ENCODE results near the gene REEP1.
"Not testable (repeated sequence)": the region's sequence is repeated elsewhere in the genome, so short reads cannot be mapped to it uniquely, and the experiment has no call there.

Gene REEP1

GRCh38 chr2:86241611-86242010 lies 95.8 kb downstream of the REEP1 start:
- DNase-seq: no peak

- no peak for DNase-seq
Observed at GRCh38 chr2:86240251-86240650, 97.2 kb downstream of the REEP1 start.

DNA sequence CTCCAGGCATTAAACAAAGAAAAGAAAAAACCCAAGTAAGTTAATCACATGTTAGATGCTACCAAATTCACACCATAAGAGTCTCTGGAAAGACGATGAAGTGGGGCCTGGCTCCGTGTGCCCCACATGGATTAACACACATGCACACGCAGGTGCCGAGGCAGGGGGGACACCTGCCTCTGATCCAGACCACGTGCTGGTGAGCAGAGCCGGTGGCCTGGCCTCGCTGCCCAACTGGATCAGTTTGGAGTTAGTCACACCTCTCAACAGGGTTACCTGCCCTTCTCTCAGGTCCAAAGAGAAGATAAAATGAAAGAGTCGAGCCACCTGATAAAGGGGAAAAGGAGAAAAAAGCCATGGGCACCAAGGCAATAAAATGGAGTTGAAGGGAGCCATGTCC lies 97.7 kb downstream of the REEP1 start:
- no peak for DNase-seq

- no peak for DNase-seq
Observed at GRCh38 chr2:86239326-86239725, 98.1 kb downstream of the REEP1 start.

DNA sequence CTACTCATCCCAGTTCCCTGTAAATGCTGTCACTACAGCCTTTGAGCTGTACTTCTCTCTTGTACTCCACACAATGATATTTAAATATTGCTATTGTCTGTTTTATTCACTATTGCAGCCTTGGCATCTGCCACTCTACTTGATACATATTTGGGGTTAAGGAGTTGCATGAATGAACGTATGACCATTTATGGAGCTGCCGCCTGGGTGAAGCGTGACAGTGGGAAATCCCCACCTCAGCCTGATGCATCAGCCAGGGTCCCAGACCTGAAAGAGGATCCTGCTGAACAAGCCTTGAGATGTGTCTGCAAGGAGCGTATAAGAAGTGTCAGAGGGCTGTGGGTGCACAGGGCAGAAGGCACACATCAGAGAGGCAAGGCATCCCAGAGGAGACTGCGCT lies 99.1 kb downstream of the REEP1 start:
- DNase-seq: no peak

DNA sequence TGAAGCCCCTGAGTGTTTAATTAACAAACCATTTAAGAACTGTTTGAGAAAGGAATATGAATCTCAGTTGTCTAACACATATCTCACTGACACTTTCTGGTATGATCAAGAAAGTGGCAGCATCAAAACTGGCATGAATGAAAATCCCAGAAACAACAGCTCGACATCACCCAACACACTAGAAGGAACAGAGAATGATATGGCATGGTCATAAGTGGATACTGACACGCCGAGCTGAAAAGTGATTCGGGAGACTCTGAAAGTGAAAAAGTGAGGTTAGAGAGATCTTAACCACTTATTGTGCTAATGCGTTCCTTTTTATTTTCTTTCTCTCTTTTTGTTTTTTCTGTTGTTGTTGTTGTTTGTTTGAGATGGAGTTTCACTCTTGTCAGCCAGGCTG lies 100.3 kb downstream of the REEP1 start:
- no peak for DNase-seq

GRCh38 chr2:86235196-86235980 lies 102.0 kb downstream of the REEP1 start:
- DNase-seq: no peak

GRCh38 chr2:86234563-86235131 lies 102.8 kb downstream of the REEP1 start:
- DNase-seq: no peak

GRCh38 chr2:86233436-86233835 lies 104.0 kb downstream of the REEP1 start:
- DNase-seq: no peak

- DNase-seq: no peak
Observed at GRCh38 chr2:86232910-86233309, 104.5 kb downstream of the REEP1 start.

- DNase-seq: no peak
Observed at GRCh38 chr2:86232373-86232784, 105.0 kb downstream of the REEP1 start.

DNA sequence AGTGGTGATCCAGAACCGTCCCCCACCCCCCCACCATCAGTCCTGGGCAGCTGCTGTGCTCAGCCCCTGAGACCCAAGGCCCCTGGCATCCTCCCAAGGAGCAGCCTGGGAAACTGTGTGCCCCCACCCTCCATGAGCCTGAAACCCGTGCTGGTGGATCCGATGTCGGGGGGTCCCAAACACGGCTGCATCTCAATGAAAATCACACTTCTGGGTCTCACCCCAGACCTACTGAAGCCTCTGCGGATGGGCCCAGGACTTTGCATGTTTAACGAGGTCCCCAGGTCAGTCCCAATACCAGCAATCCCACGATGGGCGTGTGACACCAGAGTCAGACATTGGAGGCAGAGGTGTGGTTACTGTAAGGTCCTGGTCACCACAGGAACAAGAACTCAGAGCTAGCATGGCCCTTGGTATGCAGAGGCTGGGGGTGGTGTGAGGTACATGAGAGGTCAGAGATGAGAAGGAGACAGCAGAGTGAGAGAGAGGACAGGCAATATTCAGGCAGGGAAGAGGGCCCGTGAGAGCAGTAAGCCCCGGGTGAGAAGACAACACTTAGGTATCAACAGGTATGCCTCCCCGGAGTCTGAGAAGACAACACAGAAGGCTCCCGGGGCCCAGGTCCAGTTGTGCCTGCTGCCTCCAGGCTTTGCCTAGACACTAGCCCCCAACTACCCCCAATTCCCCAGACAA lies 105.6 kb downstream of the REEP1 start:
- no peak for DNase-seq

- no peak for DNase-seq
Observed at GRCh38 chr2:86230961-86231360, 106.5 kb downstream of the REEP1 start.

DNA sequence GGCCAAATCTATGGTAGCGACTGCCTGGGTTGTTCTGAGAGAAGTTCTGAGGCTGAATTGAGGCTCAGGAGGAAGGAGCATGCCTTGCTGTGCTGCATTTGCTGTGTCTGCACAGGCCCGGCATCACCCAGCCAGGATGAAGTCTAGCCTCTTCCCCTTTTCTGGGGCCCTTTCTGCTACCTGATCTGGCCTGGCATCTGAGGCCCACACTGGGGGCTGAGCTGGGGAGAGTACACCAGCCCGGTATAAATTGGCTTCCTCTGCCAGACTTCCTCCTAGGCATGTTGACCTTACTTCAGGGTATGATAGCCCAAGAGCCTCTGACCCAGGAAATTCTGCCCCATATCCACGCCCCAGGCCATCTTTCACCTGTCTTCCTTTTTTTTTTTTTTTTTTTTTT lies 108.2 kb downstream of the REEP1 start:
- DNase-seq: no peak

DNA sequence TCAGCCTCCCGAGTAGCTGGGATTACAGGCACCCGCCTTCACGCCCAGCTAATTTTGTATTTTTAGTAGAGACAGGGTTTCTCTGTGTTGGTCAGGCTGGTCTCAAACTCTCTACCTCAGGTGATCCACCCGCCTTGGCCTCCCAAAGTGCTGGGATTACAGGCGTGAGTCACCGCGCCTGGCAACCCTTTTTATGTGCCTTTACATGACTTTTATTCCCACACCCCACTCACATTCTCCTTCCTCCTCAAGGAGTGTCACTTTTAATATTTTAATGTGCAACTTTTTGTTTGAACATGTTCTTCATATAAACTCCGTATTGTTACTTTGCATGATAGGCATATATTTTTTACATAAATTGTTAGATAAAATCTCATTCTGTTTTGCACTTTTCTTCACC lies 108.9 kb downstream of the REEP1 start:
- DNase-seq: not testable (repeated sequence)

- DNase-seq: no peak
Observed at GRCh38 chr2:86227685-86228084, 109.7 kb downstream of the REEP1 start.

GRCh38 chr2:86226636-86227520 lies 110.5 kb downstream of the REEP1 start:
- DNase-seq: no peak

DNA sequence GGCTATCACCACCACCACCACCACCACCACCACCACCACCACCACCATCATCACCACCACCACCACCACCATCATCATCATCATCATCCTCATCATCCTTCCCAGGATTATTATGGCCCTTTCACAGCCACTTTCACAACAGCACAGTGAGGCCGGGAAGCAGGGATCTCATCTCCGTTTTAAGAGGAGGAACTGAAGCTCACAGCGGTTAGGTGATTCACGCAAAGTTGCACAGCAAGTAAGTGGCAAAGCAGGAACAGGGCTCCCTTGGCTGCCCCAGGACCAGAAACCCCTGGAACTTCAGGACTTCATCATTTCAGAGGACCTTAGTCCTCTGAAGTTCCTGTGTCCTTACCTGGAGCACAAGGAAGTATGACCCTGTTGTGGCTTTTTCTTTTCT lies 111.4 kb downstream of the REEP1 start:
- DNase-seq: no peak

DNA sequence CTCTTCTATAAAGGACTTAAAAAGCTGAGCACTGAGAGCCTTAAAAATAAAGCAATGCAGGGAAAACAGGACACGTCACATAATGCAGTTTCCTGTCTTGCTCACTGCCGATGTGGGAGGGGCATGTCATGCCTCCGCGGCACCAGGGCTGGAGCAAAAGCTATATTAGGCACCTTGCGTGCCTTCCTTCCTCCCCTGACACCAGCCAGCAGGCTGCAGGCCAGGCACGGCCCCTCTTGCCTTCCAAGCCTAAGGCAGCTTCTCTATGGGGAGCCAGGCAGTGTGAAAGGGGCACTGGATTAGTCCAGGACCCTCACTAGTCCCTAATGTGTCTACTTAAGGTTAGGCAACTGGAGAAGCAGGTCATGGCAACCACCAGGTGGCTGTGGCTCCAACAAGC lies 111.8 kb downstream of the REEP1 start:
- no peak for DNase-seq

- DNase-seq: no peak
Observed at GRCh38 chr2:86224645-86225355, 112.6 kb downstream of the REEP1 start.

DNA sequence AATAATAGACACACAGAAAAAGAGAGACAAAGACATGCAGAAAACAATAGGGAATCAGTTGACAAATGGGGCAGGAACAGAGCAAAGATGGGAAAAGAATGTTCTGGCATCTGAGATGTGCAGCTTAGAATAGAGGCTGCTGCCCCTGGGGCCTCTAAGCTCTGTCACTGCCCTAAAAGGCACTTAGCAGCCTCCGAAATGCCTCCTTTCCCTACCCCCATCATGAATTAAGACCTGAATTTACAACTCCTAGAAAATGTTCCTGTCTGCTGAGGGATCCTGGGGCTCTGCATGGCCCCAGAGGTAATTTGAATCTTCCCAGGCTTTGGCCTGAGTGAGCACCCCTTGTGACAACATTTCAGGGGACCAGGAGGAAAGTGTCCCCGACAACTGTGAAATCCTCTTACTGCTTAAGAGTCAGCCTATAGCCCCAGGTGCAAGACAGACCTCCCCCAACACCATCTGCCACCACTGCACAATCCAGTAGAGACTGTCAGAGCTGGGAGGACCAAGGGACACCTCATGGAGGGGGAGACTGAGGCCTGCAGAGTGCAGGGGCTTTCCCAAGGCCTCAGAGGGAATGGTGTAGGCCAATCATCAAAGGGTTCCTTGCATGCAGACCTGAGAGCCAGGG lies 113.4 kb downstream of the REEP1 start:
- no peak for DNase-seq

Data from fibroblast of upper back skin (primary cell).